ENCODE results near the gene TSPEAR.

GRCh38 chr21:44520326-44521300 is 190.8 kb downstream of the TSPEAR start:
- no peak for TF ChIP-seq CTCF (IDR thresholded peaks at IDR 0.05; ENCODE audit: low read depth, low read length)
- TF ChIP-seq POLR2A (IDR thresholded peaks at IDR 0.05; ENCODE audit: extremely low read depth, insufficient read length): no peak

Measured in NB4 (cell line).